Posterior vena cava (tissue), 2 donors: Measurements from ENCODE around the gene GMDS. TPM values are rescaled to one million over a fixed set of nuclear protein-coding genes. Genes with fewer than 3 reads are reported as not detected.
"Not testable (repeated sequence)": the region's sequence is repeated elsewhere in the genome, so short reads cannot be mapped to it uniquely, and the experiment has no call there.

Experiments used
- DNase-seq: peaks from one replicate; pipeline ENCODE4 v3.0.0-alpha.2; 2020; ENCODE audit warnings: low spot score
- intact Hi-C, 2 donors: fragments of 100-400 bp; cut with DNase I; formaldehyde crosslinking; loops; one replicate each; pipeline versions ENCODE4 v1.14.1 to v1.14.2; 2022 to 2023
- total RNA-seq, 2 donors: library from RNA; stranded (reverse); fragmentation: NEBNext Ultra II Directional; extraction: Animal tissue kit (Norgen Biotek cat#: 25700); gene quantifications; one replicate each; pipeline ENCODE4 v1.2.1, GENCODE V29; 2021
- donor health status: DM: yes; HTN: yes; CAD: no.
- donor health status: DM: yes; HTN: yes; CAD: no.

Gene GMDS
- total RNA-seq, 2 donors from 2014 or later: 14.9 to 20.1 TPM

DNA sequence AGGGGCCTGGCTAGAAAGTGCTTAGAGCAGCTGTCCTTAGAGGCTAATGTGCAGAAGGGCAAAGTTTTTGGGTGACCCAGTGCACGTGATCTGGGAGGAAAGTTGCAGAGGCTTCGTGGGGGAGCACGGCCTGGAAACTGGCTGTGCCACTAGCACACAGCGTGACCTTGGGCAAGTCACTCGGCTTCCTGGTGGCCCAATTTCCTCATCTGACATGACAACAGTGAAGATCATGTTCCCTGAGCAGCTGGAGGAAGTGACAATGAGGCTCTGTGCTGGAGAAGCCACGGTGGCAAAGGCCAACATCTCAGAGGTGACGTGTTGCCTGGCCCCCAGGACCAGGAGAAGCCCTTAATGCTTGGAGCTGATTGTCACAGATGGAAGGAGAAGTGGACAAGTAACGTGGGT, 536.2 kb downstream of the GMDS start:
- intact Hi-C loops: no loop called here
- DNase-seq: peak; percentile 60

DNA sequence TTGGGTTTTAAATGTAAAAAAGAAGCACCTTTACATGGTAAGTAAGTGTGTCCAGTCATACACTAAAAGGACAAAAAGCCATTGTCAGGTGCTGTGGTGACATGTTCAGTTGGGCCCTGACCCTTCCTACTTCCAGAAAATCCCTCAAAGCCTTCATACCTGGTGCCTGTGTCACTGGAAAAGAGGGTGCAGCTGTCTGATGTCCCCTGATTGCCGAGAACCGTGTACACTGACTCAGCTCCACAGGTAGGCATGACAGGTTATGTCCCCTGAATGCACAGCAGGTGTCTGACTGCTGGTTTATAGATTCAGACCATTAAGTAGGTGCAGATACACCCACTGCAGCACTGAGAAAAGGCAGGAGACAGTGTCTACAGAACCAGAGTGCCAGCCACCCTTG, 536.6 kb downstream of the GMDS start:
- intact Hi-C loops: no loop called here
- no peak for DNase-seq

DNA sequence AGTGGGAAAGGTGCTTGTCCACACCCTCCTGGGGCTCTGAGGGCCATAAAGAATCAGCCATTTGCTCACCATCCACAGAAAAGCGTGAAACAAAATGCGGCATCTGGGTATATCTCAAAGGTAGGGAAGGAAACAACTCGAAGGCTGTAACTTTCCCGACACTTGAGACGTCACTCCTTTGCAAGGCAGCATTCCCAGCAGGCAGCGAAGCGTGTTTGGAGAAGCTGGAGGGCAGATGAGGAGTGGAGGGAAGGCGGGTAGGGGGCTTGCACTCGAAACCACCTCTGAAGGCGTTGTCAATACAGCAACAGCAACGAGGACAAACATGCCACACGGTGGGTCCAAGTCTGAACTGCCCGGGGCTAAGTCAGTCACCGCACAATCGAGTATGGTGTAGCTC, 537.3 kb downstream of the GMDS start:
- peak; percentile 16 for DNase-seq
- intact Hi-C loops: no loop called here

DNA sequence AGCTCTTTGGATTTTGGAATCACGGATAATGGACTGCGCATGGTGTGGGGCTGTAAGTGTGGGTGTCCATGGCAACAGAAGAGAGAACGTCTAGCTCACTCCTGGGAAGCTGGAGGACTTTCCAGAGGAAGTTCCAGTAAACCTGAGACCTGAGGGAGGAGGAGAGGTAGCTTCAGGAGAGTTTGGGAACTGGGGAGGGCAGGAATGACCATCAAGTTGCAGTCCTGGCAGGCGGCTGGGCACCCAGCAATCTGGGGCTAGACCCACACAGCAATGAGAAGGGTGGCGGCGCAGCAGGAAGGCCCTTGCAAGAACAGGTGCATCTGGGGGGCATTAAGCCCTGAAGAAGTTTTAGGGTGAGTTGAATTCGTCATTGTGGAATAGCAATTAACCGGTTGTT, 539.8 kb downstream of the GMDS start:
- intact Hi-C loops: no loop called here
- no peak for DNase-seq

GRCh38 chr6:1705183-1705582, 540.2 kb downstream of the GMDS start:
- peak; percentile 13 for DNase-seq
- intact Hi-C loops: no loop called here

GRCh38 chr6:1704711-1705110, 540.7 kb downstream of the GMDS start:
- intact Hi-C loops: loop anchor here in 1 of 2 donors (5.0 kb wide), 1 partner anchor 82 kb away; no protein-coding TSS in a partner anchor
- DNase-seq: no peak

DNA sequence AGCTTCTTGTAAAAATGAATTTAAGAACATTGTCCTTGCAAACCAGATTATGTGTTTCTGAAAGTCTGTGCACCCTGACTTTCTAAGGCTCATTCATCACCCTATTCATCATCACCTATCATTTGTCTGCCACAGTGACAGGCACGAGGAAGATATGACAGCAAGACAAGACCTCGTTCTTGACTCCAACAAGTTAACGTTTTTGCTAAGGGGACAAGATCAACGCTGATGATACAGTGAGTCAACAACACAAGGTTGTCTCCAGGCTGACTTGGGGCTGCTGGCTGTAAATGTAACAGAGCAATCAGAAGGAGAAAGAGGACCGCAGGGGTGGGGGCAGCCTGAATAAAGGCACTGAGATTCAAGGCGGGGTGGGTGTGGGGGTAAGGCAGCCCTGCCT, 541.5 kb downstream of the GMDS start:
- intact Hi-C loops: loop anchor here in 1 of 2 donors (5.0 kb wide), 1 partner anchor 82 kb away; no protein-coding TSS in a partner anchor
- DNase-seq: peak; percentile 46

GRCh38 chr6:1703091-1703855, 542.1 kb downstream of the GMDS start:
- intact Hi-C loops: loop anchor here in 1 of 2 donors (5.0 kb wide), 1 partner anchor 81 kb away; no protein-coding TSS in a partner anchor
- DNase-seq: peak; percentile 70

GRCh38 chr6:1702580-1703051, 542.8 kb downstream of the GMDS start:
- intact Hi-C loops: loop anchor here in 1 of 2 donors (5.0 kb wide), 1 partner anchor 80 kb away; no protein-coding TSS in a partner anchor

GRCh38 chr6:1701668-1702353, 543.6 kb downstream of the GMDS start:
- DNase-seq: peak; percentile 82
- intact Hi-C loops: loop anchor here (2.0 to 5.0 kb wide), 2 partner anchors 80 to 83 kb away; no protein-coding TSS in a partner anchor

More at GRCh38 chr6:1702580-1703051, 542.8 kb downstream of the GMDS start:
- DNase-seq: peak; percentile 32

DNA sequence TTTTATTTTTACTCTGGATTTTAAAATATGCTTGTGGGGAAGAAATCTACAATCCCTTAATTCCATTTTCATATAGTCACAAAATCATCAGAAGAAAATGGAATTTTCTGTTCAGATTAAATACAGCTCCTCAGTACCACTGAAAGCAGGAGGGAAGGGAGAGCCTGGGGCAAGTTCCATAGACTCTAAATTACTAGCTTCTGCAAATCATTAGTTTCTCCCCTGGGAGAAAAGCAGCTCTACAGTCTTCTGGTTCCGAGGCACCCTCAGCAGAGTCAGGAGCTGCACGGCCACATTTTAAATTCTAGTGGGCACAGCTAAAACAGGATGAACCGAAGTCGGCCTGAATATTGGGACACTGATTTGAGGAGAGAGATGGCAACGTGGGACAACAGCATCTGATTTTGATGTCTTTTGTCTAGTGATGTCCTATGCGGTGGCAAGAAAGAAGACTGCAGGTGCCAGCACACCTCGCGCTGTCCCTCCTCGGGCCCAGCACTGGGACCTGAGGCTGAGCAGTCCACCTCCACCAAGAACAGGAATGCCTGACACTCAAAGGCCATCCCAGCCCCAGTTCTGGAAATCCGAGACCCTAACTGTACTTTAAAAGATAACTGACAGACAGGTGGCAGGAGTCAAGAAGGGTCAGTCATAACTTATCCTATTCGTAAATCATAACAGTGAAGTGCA, 545.0 kb downstream of the GMDS start:
- intact Hi-C loops: loop anchor here (2.0 to 5.0 kb wide), 2 partner anchors 78 to 82 kb away; no protein-coding TSS in a partner anchor
- peak; percentile 28 for DNase-seq

GRCh38 chr6:1698527-1698926, 546.9 kb downstream of the GMDS start:
- intact Hi-C loops: no loop called here
- DNase-seq: peak; percentile 40

DNA sequence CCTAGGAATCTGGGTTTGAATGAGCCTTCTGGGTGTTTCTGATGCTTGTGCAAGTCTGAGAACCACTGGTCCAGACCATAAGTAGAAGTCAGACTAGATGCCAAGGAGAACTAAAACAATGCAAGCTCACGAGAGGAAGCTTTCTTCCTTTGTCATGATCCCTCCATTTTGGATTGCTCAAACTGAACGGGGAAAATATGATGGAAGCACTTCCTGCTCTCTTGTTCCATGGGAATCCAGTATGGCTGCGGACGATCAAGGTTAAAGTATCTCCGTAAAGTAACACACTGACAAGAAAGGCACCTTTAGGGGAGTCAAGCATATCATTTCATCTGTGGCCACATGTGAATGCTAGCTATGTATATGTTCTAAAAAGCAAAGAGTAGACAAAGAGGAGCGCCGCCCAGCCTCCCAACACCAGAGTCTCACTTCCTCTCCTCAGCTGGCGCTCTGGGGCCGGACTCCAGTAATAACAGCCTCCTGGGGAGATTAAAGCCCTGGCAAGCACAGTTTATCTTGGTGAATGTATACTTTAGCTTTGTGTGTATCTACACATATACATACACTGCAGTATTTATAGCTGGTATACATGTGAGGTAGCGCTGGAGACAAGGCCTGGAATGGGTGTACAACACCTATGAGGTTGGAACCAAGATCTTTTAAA, 547.6 kb downstream of the GMDS start:
- peak; percentile 44 for DNase-seq
- intact Hi-C loops: no loop called here

- intact Hi-C loops: no loop called here
Observed at GRCh38 chr6:1696463-1696850, 548.9 kb downstream of the GMDS start.

DNA sequence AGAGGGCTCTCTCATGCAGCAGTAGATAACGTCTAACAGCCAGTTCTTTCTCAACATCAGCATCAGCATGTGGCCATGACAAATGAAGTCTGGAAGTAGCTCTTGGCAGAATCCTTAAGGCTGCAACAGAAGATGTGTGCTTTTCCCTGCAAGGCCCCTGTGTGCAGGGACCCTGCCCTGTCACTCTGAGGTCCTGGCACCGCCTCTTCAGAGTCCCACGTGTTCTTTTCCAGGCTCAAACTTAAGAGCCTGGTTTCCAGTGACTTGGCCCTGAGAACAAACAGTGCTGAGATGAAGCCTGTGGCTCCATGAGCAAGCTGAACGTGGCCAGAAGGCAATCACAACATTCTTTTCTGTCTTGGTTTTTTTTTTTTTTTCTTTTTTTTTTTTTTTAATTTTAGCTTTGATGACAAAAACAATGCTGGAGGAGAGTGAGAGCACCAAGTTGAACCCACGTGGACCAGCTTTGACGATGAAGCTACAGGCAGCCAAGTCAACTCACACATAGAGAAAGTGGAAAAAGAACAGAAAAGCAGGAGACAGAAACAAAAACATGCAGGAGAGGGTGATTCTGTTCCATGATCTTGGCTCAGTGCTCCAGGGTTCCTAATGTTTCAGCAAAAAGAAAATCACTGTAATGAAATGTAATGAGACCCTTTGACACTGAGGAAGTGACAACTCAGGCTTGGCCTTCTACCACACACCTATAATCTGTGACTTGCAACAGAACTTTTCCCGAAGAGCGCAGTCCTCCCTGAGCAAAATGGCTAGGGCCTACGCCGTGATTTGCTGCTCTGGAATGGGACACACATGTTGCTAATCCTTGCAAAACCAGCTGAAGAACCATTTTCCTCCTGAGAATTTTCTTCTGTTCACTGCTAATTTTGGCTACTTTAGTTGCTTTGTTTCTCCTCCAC, 549.6 kb downstream of the GMDS start:
- no peak for DNase-seq
- intact Hi-C loops: no loop called here

More at GRCh38 chr6:1696463-1696850, 548.9 kb downstream of the GMDS start:
- no peak for DNase-seq

- intact Hi-C loops, DNase-seq: not testable (repeated sequence)
Observed at GRCh38 chr6:1691828-1692227, 553.6 kb downstream of the GMDS start.

DNA sequence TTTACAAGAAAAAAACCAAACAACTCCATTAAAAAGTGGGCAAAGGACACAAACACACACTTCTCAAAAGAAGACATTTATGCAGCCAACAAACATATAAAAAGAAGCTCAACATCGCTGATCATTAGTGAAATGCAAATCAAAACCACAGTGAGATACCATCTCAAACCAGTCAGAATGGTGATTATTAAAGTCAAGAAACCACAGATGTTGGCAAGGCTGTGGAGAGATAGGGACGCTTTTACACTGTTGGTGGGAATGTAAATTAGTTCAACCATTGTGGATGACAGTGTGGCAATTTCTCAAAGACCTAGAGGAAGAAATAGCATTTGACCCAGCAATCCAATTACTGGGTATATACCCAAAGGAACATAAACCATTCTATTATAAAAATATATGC, 554.7 kb downstream of the GMDS start:
- intact Hi-C loops, DNase-seq: not testable (repeated sequence)

- DNase-seq: no peak
- intact Hi-C loops: loop anchor here in 1 of 2 donors (5.0 to 10.0 kb wide), 2 partner anchors 72 to 506 kb away; no protein-coding TSS in a partner anchor
Observed at GRCh38 chr6:1689141-1689540, 556.3 kb downstream of the GMDS start.
